D721Med (cell line): ENCODE results near the gene OR2Z1.
"Not testable (repeated sequence)": the region's sequence is repeated elsewhere in the genome, so short reads cannot be mapped to it uniquely, and the experiment has no call there.

Experiments used
- DNase-seq: peaks from one replicate; pipeline ENCODE4 v3.0.0; 2011; ENCODE audit warnings: low spot score; ENCODE audit not compliant: insufficient read length
- FAIRE-seq: peaks from 2 replicates; lab custom pipeline; 2011; peaks lifted over from hg19 to GRCh38; lab: Jason Lieb, UNC
- CTCF ChIP-seq: IDR thresholded peaks from 2 replicates; pipeline ENCODE4 v1.5.1; 2012; ENCODE audit warnings: mild to moderate bottlenecking, control low read depth; ENCODE audit not compliant: insufficient read depth; ENCODE audit errors: missing control alignments

The OR2Z1 gene

GRCh38 chr19:8703223-8703622 is 18.2 kb upstream of the OR2Z1 start:
- no peak for TF ChIP-seq CTCF
- FAIRE-seq, result no peak
- DNase-seq, result no peak

GRCh38 chr19:8705304-8705703 is 16.1 kb upstream of the OR2Z1 start:
- not testable (repeated sequence) for FAIRE-seq, DNase-seq

- FAIRE-seq (no peak), DNase-seq (no peak)
- TF ChIP-seq CTCF, result no peak
These were observed 15.7 kb upstream of the OR2Z1 start for GRCh38 chr19:8705742-8706141.

GRCh38 chr19:8710337-8710736 is 11.1 kb upstream of the OR2Z1 start:
- FAIRE-seq, DNase-seq: not testable (repeated sequence)

- DNase-seq (no peak), FAIRE-seq (no peak)
- TF ChIP-seq CTCF, result no peak
These were observed 598 bp downstream of the OR2Z1 start for GRCh38 chr19:8722032-8722431.

- no peak for DNase-seq
- no peak for TF ChIP-seq CTCF
- no peak for FAIRE-seq
These were observed 2.8 kb downstream of the OR2Z1 start for GRCh38 chr19:8724276-8724675.

- FAIRE-seq (no peak), DNase-seq (no peak)
- no peak for TF ChIP-seq CTCF
These were observed 10.2 kb downstream of the OR2Z1 start for GRCh38 chr19:8731428-8732169.

GRCh38 chr19:8738377-8738776 is 16.9 kb downstream of the OR2Z1 start:
- no peak for TF ChIP-seq CTCF
- FAIRE-seq, result no peak
- DNase-seq, result no peak

GRCh38 chr19:8739291-8740065 is 18.0 kb downstream of the OR2Z1 start:
- FAIRE-seq, DNase-seq: not testable (repeated sequence)

GRCh38 chr19:8767257-8767656 is 45.8 kb downstream of the OR2Z1 start:
- not testable (repeated sequence) for DNase-seq, FAIRE-seq

- DNase-seq, FAIRE-seq: not testable (repeated sequence)
These were observed 47.8 kb downstream of the OR2Z1 start for GRCh38 chr19:8769265-8769664.

GRCh38 chr19:8773587-8773986 is 52.2 kb downstream of the OR2Z1 start:
- not testable (repeated sequence) for FAIRE-seq, DNase-seq
